Dendritic cell treated with granulocyte-macrophage colony-stimulating factor and Interleukin-4, amounts not matched to agents 40 ng/mL and 50 ng/mL, for 4 days (primary cell): ENCODE measurements around the gene COPA.
A peak's percentile ranks its signal among the peaks of the same experiment; 100 is the strongest.

Experiments
- H3K27ac Mint-ChIP-seq: one replicate; pipeline ENCODE4 v1.8.0; 2022; ENCODE audit warnings: mild to moderate bottlenecking, mixed read lengths
- H3K27me3 Mint-ChIP-seq: one replicate; pipeline ENCODE4 v1.8.0; 2022; ENCODE audit warnings: mild to moderate bottlenecking, mixed read lengths
- H3K36me3 Mint-ChIP-seq: one replicate; pipeline ENCODE4 v1.8.0; 2022; ENCODE audit warnings: low read depth, mixed read lengths
- H3K4me1 Mint-ChIP-seq: one replicate; pipeline ENCODE4 v1.8.0; 2022; ENCODE audit warnings: low read depth, mixed read lengths
- H3K4me3 Mint-ChIP-seq: one replicate; pipeline ENCODE4 v1.8.0; 2022; ENCODE audit warnings: mild to moderate bottlenecking, moderate library complexity, mixed read lengths
- H3K9me3 Mint-ChIP-seq: one replicate; pipeline ENCODE4 v1.8.0; 2022; ENCODE audit warnings: mixed read lengths
- intact Hi-C: fragments of 100-400 bp; cut with micrococcal nuclease; formaldehyde crosslinking; loops from one replicate; pipeline ENCODE4 v1.15.0; 2022

Gene COPA

DNA sequence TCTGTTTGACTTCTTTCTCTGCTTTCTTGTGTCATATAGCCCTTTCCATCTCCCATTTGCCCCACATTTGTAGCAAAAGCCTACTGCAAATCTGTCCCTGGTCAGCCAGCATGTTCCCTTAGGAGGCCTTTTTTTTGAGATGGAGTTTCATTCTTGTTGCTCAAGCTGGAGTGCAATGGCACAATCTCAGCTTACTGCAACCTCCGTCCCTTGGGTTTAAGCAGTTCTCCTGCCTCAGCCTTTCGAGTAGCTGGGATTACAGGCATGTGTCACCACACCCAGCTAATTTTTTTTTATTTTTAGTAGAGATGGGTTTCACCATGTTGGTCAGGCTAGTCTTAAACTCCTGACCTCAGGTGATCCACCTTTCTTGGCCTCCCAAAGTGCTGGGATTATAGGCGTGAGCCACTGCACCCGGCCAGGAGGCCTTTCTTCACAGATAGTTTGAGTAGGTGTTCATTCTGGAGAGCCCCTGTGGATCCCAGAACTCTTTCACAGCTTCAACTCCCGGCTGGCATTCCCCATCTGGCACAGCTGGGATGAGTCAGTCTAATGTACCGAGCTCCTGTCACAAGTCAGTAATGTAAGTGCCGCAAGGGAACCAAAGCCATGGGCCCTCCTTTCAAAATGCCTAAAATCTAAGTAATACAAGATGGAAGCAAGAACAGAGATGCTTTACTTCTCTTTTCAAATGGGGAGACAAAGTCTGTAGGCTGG lies 14.4 kb upstream of the COPA start:
- intact Hi-C loops = no loop called here
- Mint-ChIP-seq H3K27me3 (no peaks in the 10 kb centered on the region), H3K4me3 (no peak overlapping the region), H3K36me3 (peaks cover 90% of the 10 kb centered on the region), H3K9me3 (no peaks in the 10 kb centered on the region), H3K4me1 (peaks cover 48% of the 10 kb centered on the region), H3K27ac (no peak overlapping the region)

DNA sequence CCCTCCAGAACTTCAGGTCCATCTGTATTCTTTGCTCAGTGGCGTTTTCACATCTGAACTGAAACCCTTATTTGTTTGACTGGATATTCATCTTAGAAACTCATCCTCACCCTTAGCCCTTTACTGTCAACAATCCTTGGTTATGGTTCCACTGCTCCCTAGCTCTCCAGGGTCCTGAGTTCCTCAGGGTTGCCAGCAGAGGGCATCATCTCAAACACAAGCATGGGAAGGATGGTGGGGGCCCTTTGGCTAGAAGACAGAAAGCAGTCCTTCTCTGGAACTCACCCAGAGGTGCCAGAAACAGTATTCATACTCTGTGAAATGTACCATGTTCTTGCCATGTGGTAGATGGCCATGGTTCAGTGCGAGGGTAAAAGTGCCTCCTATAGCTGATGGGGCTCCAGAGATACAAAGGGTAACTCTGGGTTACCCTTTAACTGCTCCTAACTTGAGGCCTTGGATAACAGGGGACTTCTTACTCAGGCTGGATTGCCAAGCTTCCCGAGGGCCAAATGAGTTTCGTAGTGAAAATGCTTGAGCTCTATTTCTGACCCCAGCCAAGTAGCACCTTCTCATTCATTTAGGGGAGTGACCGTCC lies 11.4 kb upstream of the COPA start:
- Mint-ChIP-seq H3K4me1 (peaks cover 24% of the 10 kb centered on the region), H3K36me3 (peaks cover 100% of the 10 kb centered on the region), H3K27me3 (no peaks in the 10 kb centered on the region), H3K4me3 (no peak overlapping the region), H3K27ac (no peak overlapping the region), H3K9me3 (no peaks in the 10 kb centered on the region)
- intact Hi-C loops = loop anchor here (2.0 kb wide), 1 partner anchor 22 kb away; no protein-coding TSS in a partner anchor

DNA sequence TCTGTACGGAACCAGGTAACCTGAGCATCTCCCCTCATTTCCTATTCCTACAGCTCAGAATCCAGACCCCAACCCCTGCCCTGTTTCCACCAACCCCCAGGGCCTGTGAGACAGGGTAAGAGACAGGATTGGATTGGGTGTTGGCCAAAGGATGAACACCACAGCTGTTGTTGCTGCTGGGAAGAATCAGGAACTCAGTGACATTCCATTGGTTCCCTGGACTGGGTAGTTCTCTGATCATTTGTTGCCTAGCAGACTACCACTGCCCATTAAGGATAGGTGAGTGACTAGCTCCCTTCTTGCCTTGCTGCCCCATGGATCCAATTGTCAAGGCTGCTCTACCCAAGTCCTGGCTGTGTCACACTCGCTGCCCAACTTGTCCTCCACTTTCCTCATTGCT lies 10.2 kb upstream of the COPA start:
- H3K27me3 Mint-ChIP-seq = no peaks in the 10 kb centered on the region
- no peak overlapping the region for H3K4me3 Mint-ChIP-seq
- H3K36me3 Mint-ChIP-seq = peaks cover 100% of the 10 kb centered on the region
- no peak overlapping the region for H3K27ac Mint-ChIP-seq
- no peaks in the 10 kb centered on the region for H3K9me3 Mint-ChIP-seq
- intact Hi-C loops = no loop called here
- peaks cover 27% of the 10 kb centered on the region for H3K4me1 Mint-ChIP-seq

DNA sequence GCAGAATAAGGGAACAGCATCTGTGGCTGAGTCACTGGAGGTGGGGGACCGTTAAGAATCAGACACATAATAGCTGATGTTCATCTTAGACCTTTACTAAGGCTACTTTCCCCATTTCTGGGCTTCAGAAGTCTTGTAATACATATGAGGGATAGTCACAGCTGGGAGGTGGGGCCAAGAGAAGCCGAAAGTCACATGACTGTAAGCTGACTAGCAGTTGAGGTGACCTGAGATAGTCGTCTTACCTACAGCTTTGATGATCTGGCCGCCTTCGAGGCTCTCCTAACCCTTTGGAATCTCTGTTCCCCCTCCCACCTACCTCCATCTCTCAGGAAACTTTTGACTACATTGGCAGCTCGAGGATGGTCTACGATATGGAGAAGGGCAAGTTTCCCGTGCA lies 9.5 kb upstream of the COPA start:
- intact Hi-C loops = no loop called here
- no peaks in the 10 kb centered on the region for H3K27me3 Mint-ChIP-seq
- H3K36me3 Mint-ChIP-seq = peaks cover 100% of the 10 kb centered on the region
- peaks cover 29% of the 10 kb centered on the region for H3K4me1 Mint-ChIP-seq
- H3K27ac Mint-ChIP-seq = no peak overlapping the region
- H3K9me3 Mint-ChIP-seq = no peaks in the 10 kb centered on the region
- H3K4me3 Mint-ChIP-seq = no peak overlapping the region

DNA sequence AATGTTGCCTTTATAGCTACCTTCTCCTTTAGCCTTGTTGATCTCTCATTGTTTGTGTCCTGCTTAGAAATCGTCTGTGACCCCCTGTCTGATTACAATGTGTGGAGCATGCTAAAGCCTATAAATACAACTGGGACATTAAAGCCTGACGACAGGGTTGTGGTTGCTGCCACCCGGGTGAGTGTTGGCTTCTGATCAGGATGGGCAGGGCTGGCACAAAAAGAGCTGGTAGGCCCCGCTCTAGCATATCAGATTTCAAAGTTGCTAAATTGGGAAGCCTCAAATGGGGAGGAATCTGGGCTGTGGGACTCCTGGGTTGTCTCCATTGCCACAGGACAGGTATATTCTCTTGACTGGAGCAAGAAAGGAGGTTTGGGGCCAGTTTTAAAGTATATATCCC lies 8.6 kb upstream of the COPA start:
- no peak overlapping the region for H3K27ac Mint-ChIP-seq
- H3K4me3 Mint-ChIP-seq = no peak overlapping the region
- no peaks in the 10 kb centered on the region for H3K27me3 Mint-ChIP-seq
- intact Hi-C loops = no loop called here
- H3K9me3 Mint-ChIP-seq = no peaks in the 10 kb centered on the region
- peaks cover 96% of the 10 kb centered on the region for H3K36me3 Mint-ChIP-seq
- H3K4me1 Mint-ChIP-seq = peaks cover 36% of the 10 kb centered on the region

DNA sequence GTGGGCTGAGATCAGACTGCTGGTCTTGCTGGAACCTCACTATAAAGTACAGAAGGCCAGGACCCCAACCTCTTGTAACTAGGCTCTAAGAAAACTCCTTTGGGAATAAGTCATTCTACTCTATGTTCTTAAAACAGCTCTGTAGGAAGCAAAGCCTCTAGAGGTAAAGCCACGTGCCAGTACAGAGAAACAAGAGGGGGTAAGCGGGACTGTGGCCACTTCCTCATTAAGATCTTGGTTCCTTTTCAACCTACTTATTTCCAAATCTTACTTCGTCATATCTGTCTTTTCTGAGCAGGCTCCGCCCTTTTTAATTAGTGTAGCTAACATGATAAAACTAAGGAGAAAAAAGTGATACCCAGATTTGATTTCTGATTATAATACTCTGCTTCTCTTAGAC lies 3.9 kb upstream of the COPA start:
- Mint-ChIP-seq H3K4me1 (peaks cover 45% of the 10 kb centered on the region), H3K4me3 (peak overlapping the region; percentile 32), H3K27me3 (no peaks in the 10 kb centered on the region), H3K9me3 (no peaks in the 10 kb centered on the region), H3K27ac (peak overlapping the region; percentile 94), H3K36me3 (peaks cover 84% of the 10 kb centered on the region)
- intact Hi-C loops = loop anchor here (2.0 kb wide), 1 partner anchor 28 kb away; no protein-coding TSS in a partner anchor

DNA sequence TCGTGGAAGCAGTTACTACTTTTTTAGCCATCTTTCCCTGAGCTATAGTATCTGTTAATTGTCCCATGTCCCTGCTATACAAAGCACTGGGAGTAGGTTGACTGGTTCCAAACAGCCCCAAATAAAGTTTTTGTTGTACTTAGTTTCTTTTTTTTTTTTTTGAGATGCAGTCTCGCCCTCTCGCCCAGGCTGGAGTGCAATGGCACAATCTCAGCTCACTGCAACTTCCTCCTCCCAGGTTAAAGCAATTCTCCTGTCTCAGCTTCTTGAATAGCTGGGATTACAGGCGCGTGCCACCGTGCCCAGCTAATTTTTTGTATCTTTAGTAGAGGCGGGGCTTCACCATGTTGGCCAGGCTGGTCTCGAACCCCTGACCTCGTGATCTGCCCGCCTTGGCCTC lies 3.4 kb upstream of the COPA start:
- intact Hi-C loops = loop anchor here (2.0 kb wide), 1 partner anchor 28 kb away; no protein-coding TSS in a partner anchor
- Mint-ChIP-seq H3K36me3 (peaks cover 79% of the 10 kb centered on the region), H3K27ac (peak overlapping the region; percentile 94), H3K4me3 (peak overlapping the region; percentile 32), H3K4me1 (peaks cover 45% of the 10 kb centered on the region), H3K27me3 (no peaks in the 10 kb centered on the region), H3K9me3 (no peaks in the 10 kb centered on the region)

DNA sequence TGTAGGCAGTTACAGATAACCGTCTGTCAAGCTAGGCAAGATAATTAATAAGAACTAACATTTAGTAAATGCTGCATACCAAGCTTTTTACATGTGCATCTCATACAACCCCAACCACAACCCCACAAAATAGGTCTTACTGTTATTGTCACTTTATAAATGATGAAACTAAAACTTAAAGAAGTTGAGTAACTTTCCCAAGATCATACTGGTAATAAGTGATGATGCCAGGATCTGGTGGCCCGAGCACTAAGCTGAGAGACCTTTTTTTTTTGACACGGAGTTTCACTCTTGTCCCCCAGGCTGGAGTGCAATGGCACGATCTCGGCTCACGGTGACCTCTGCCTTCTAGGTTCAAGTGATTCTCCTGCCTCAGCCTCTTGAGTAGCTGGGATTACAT lies 1.9 kb upstream of the COPA start:
- H3K9me3 Mint-ChIP-seq = no peaks in the 10 kb centered on the region
- peaks cover 65% of the 10 kb centered on the region for H3K36me3 Mint-ChIP-seq

DNA sequence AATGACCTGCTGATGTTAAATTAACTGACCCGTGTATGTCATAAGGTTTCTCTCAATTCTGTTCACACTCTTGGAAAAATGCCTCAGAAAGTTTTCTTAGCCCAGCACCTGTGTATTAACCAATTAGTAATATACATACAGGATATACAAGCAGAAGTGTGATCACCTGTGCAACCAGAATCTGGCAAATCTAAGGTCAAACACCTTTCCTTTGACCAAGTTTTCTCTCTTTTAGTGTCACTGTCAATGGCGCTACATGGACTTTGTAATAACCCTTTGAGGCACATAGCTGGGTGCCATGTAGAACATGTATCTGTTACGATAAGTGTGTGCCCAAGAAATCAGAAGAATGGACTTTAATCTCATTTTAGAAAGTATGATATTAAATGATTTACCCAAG lies 1.2 kb upstream of the COPA start:
- Mint-ChIP-seq H3K27ac (peak overlapping the region; percentile 94), H3K9me3 (no peaks in the 10 kb centered on the region), H3K36me3 (peaks cover 65% of the 10 kb centered on the region), H3K4me3 (peak overlapping the region; percentile 97), H3K27me3 (no peaks in the 10 kb centered on the region), H3K4me1 (peaks cover 65% of the 10 kb centered on the region)
- intact Hi-C loops = no loop called here

More for the DNA sequence above, 1.9 kb upstream of the COPA start:
- H3K4me1 Mint-ChIP-seq = peaks cover 58% of the 10 kb centered on the region
- intact Hi-C loops = no loop called here
- H3K4me3 Mint-ChIP-seq = no peak overlapping the region
- H3K27me3 Mint-ChIP-seq = no peaks in the 10 kb centered on the region
- peak overlapping the region; percentile 94 for H3K27ac Mint-ChIP-seq

DNA sequence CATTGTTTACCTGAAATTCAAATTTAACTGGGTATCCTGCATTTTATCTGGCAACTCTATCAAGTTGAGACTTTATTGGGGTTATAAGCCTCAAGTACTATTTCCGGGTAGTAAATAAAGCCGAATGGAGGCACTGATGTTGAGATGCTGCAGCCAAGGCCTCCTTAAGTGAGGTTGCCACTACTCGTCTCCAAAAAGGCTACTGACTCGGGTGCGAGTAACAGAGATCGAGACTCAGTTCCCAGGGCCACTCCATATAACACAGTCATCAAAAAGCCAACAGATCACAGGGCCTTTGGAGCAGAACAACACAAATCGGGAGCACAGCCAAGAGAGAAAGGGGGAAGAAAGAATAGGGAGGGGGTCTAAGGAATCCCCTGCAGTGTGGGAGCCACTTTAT lies 524 bp downstream of the COPA start:
- Mint-ChIP-seq H3K36me3 (peaks cover 65% of the 10 kb centered on the region), H3K27me3 (no peaks in the 10 kb centered on the region)
- intact Hi-C loops = no loop called here

DNA sequence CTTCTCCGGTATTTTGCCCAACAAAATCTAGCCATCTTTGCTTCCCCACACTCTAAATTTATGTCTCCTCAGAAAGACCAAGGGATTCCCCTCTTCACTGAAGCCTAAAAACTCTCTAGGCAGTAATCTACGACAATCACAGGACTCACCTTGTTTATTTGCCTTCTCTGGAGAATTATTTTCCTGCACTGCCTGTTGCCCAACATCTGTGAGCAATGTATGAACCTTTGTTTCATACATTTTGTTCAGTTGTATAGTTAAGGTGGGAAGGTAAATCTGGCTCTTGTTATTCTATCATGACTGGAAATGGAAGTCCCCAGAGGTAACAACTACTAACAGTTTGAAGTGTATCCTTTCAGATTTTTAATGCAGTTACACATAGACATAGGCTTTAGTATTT lies 2.2 kb downstream of the COPA start:
- H3K9me3 Mint-ChIP-seq = no peaks in the 10 kb centered on the region
- intact Hi-C loops = no loop called here
- peaks cover 57% of the 10 kb centered on the region for H3K4me1 Mint-ChIP-seq
- H3K4me3 Mint-ChIP-seq = peak overlapping the region; percentile 37
- no peaks in the 10 kb centered on the region for H3K27me3 Mint-ChIP-seq
- H3K36me3 Mint-ChIP-seq = peaks cover 76% of the 10 kb centered on the region
- H3K27ac Mint-ChIP-seq = peak overlapping the region; percentile 58

More for the DNA sequence above, 524 bp downstream of the COPA start:
- Mint-ChIP-seq H3K9me3 (no peaks in the 10 kb centered on the region), H3K4me1 (peaks cover 65% of the 10 kb centered on the region), H3K27ac (peak overlapping the region; percentile 94), H3K4me3 (peak overlapping the region; percentile 97)

DNA sequence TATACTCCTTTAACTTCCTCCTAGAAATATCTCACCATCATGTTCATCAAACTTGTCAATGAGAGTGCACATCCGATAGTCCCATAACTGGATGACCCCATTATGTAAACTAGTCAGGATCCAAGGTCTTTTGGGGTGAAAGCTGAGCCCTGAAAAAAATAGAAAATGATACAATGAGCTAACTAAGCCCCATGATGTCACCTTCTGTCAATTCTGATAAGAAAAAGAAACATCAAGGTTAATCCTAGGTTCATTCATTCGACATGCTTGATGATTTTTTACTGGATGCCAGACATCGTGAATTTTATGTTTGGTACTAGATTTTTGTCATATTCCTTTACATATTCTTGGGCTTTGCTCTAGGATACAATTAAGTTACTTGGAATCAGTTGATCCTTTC lies 2.9 kb downstream of the COPA start:
- peaks cover 54% of the 10 kb centered on the region for H3K4me1 Mint-ChIP-seq
- H3K27ac Mint-ChIP-seq = peak overlapping the region; percentile 56
- no peaks in the 10 kb centered on the region for H3K27me3 Mint-ChIP-seq
- H3K36me3 Mint-ChIP-seq = peaks cover 76% of the 10 kb centered on the region
- H3K4me3 Mint-ChIP-seq = no peak overlapping the region
- no peaks in the 10 kb centered on the region for H3K9me3 Mint-ChIP-seq
- intact Hi-C loops = no loop called here

DNA sequence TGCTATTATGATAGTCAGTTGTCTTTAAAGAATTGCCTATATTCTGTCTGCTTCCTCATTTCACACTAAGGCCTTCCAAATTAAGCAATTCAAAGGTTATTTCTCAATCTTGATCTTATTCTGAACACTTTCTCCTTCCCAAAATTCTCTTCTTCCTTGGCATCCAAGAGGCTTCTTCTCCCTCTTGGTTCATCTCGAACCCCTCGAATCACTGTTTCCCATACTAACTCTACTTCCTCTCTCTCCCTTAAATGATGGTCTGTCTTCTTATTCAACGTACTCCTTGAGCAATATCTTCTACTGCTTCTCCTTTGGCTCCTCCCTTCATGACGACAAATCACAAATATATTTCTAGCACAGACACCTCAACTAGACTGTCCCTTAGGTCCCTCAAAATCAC lies 4.5 kb downstream of the COPA start:
- peak overlapping the region; percentile 56 for H3K27ac Mint-ChIP-seq
- H3K27me3 Mint-ChIP-seq = no peaks in the 10 kb centered on the region
- peaks cover 76% of the 10 kb centered on the region for H3K36me3 Mint-ChIP-seq
- no peak overlapping the region for H3K4me3 Mint-ChIP-seq
- H3K9me3 Mint-ChIP-seq = no peaks in the 10 kb centered on the region
- intact Hi-C loops = no loop called here
- peaks cover 44% of the 10 kb centered on the region for H3K4me1 Mint-ChIP-seq

DNA sequence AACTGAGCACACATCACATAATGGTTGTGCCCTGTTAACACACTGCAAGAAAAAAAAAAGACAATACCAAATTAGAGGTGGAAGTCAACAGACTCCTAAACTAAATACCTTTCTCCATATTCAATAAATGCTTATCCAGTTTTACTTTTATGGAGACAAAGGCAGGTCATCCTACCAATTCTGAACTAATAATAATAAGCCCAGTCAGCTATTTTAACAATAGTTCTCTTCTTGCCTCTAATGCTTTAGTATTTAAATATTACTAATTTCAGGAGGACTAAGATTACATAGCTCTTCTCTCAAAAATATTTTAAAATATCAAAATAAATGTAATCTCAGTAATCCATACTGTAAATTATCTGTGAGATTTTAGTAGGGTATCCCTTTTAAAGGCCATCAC lies 10.5 kb downstream of the COPA start:
- Mint-ChIP-seq H3K27ac (no peak overlapping the region), H3K9me3 (no peaks in the 10 kb centered on the region), H3K27me3 (no peaks in the 10 kb centered on the region), H3K4me1 (peaks cover 30% of the 10 kb centered on the region), H3K4me3 (no peak overlapping the region), H3K36me3 (peaks cover 96% of the 10 kb centered on the region)
- intact Hi-C loops = loop anchor here (5.0 kb wide), 1 partner anchor 35 kb away; no protein-coding TSS in a partner anchor
